Ectodermal cell (in vitro differentiated cells): ENCODE results near the gene TDRD7.

Source experiments
- H3K27ac ChIP-seq: 2 replicates; pipeline ENCODE4 v1.7.0; 2013; ENCODE audit warnings: mild to moderate bottlenecking, low read depth, low read length; ENCODE audit not compliant: insufficient read depth, poor library complexity, severe bottlenecking
- H3K27me3 ChIP-seq: 2 replicates; pipeline ENCODE4 v1.7.0; 2013; ENCODE audit warnings: mild to moderate bottlenecking, low read length; ENCODE audit not compliant: insufficient read depth, control insufficient read depth, poor library complexity, severe bottlenecking
- H3K36me3 ChIP-seq: one replicate; pipeline ENCODE4 v1.7.0; 2013; ENCODE audit warnings: low read length; ENCODE audit not compliant: control insufficient read depth, insufficient read depth
- H3K4me1 ChIP-seq: one replicate; pipeline ENCODE4 v1.7.0; 2013; ENCODE audit warnings: low read length; ENCODE audit not compliant: control insufficient read depth, insufficient read depth
- H3K4me3 ChIP-seq: 2 replicates; pipeline ENCODE4 v1.7.0; 2013; ENCODE audit warnings: low read depth, low read length, control low read depth; ENCODE audit not compliant: insufficient read depth
- H3K9me3 ChIP-seq: 2 replicates; pipeline ENCODE4 v1.7.0; 2013; ENCODE audit warnings: mild to moderate bottlenecking, low read length, moderate library complexity; ENCODE audit not compliant: control insufficient read depth
- WGBS, 2 experiments: methylation state at CpG; one replicate each; pipeline ENCODE4 v1.1.7; 2013; ENCODE audit warnings: missing lambda C conversion rate in 2 of 2; 5-methylcytosine and 5-hydroxymethylcytosine counted together

The TDRD7 gene

DNA sequence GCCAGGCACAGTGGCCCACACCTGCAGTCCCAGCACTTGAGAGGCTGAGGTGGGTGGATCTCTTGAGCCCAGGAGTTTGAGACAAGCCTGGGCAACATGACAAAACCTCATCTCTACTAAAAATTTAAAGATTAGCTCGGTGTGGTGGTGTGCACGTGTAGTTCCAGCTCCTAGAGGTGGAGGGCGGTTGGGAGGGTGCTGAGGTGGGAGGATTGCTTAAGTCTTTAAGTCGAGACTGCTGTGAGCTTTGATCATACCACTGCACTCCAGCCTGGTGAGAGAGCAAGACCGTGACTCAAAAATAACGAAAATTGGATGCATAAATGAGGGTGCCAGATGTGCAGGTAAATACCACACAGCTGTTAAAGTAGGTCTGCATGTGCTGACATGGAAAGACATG is 39.3 kb upstream of the TDRD7 start:
- Histone ChIP-seq H3K9me3 (no peaks in the 10 kb centered on the region), H3K27ac (no peak overlapping the region), H3K36me3 (no peaks in the 10 kb centered on the region), H3K27me3 (no peaks in the 10 kb centered on the region), H3K4me3 (no peak overlapping the region), H3K4me1 (no peaks in the 10 kb centered on the region)
- WGBS, 2 experiments: 90% methylated on average over 6 of the region's 6 CpGs

DNA sequence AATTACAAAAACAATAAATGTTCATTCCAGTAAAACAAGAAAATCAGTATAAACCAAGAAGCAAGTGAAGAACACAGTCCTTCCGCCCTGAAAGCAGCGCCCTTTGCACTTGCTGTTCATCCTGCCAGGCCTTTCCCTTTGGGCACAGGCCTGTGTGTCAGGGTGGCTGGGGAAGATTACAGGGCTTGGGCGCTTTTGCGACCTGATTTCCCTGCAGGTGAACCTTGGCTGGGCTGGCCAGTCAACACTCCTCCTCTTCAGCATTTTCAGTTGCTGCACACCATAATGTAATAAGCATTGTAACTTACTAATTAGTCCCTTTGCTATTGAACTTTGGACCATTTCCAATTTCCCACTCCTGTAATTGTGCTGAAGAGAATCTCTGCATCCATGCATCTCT is 38.6 kb upstream of the TDRD7 start:
- Histone ChIP-seq H3K27ac (no peak overlapping the region), H3K36me3 (no peaks in the 10 kb centered on the region), H3K4me1 (no peaks in the 10 kb centered on the region), H3K4me3 (no peak overlapping the region), H3K27me3 (no peaks in the 10 kb centered on the region), H3K9me3 (no peaks in the 10 kb centered on the region)
- WGBS, 2 experiments: 94 to 98% methylated on average over 4 of the region's 4 CpGs

DNA sequence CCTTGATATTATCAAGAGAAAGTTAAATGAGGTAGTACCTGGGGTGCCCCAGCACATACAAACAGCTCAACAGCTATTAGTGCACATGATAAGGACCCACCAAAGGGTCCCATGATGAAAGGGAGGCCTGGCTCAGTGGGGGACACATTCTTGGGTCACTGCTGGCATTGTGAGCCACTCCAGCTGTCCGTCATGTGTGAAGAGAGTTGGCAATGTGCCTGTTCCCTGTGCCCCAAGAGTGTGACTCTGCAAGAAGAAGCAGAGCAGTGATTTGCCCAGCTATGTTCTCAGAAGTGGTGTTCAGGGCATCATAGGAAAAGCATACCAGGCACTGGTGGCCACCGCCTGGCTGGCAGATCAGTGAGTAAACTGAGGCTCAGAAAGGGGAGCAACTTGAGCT is 37.1 kb upstream of the TDRD7 start:
- Histone ChIP-seq H3K27ac (no peak overlapping the region), H3K4me1 (no peaks in the 10 kb centered on the region), H3K4me3 (no peak overlapping the region), H3K36me3 (no peaks in the 10 kb centered on the region), H3K27me3 (no peaks in the 10 kb centered on the region), H3K9me3 (no peaks in the 10 kb centered on the region)
- 89 to 90% methylated on average over 2 of the region's 2 CpGs for WGBS, 2 experiments

DNA sequence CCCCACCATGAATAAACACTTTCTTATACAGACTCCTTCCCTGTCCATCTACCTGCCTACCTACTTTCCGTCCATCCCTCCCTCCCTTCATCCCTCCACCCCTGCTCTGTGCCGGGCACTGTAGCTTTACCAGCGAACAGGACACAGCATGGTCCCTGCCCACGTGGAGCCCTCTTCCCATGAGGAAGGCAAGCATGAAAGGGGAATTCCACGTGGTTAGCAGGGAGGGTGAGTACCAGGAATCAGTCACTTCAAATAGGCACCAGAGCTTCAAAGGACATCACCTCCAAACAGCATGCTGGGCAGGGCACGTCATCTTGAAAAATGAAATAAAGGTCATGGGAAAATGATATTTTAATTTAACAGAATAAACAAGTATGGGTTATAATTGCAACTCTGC is 35.0 kb upstream of the TDRD7 start:
- Histone ChIP-seq H3K4me1 (no peaks in the 10 kb centered on the region), H3K36me3 (no peaks in the 10 kb centered on the region), H3K9me3 (no peaks in the 10 kb centered on the region), H3K4me3 (no peak overlapping the region), H3K27ac (no peak overlapping the region), H3K27me3 (no peaks in the 10 kb centered on the region)
- WGBS, 2 experiments: 69 to 74% methylated on average over 6 of the region's 6 CpGs

DNA sequence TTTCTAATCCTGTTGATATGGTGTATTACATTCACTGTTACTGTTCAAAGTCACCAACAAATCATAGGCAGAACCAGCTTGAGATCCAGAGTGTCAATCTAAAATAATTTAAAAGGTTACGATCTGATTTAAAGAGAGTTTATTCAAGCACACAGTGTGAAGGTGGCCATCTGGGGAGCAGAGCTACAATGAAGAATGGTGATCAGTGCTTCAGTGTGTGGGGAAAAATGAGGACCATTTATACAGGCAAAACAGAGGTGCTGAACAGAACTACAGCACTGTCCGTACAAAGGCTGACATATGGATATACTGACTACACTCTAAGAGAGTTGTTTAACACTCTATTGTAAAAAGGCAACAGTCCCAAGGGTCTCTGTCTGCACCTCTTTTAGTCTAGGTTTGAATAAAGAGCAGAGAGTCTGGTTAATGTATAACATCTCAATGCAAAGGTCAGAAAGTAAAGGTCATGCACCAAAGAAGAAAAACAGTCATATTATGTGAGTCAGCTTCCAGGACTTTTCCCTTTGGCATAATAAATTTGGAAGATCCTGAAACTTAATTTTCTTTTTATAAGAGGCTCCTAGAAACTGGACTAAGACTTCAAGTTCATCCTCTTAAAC is 29.7 kb upstream of the TDRD7 start:
- 81 to 84% methylated on average over 2 of the region's 2 CpGs for WGBS, 2 experiments
- no peaks in the 10 kb centered on the region for H3K27me3 ChIP-seq
- no peaks in the 10 kb centered on the region for H3K36me3 ChIP-seq
- H3K4me1 ChIP-seq: no peaks in the 10 kb centered on the region
- no peaks in the 10 kb centered on the region for H3K9me3 ChIP-seq
- no peak overlapping the region for H3K4me3 ChIP-seq
- no peak overlapping the region for H3K27ac ChIP-seq

DNA sequence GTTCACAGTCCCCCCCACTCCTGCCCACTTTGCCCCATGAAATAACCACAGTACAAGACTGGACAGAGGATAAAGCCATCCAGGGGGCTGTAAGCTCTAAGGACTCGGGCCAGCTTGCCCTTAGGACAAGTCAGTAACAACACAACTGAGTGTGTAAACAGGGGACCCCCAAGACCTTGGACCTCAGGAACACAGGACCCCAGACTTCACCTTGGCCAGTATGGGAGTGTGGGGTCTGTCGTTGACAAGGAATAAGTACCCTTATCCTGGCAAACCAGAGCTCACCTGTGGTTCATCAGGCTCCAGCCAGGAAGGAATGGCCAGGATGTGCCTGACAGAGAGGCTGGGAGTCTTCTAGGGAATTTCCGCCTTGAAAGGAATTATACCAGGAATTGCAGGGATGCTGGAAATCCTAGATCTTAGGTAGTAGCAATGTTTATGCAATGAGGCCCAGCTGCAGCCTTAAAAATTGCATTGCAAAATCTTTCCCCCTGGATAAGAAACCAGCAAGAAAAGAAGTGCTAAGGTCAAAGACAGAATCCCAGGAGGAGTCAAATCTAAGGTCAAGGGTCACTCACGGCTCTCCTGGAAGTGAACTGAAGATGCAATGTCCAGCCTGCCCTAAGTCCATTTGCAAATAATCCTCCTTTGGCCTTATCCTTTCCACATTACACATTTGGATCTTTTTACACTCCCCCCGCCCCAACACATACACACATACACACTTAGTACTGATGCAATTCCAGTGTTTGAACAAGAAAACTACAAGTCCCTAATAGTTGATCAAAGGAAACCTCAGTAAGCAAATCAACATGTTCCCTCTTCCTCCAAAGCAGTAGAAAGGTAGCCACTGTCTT is 27.3 kb upstream of the TDRD7 start:
- no peaks in the 10 kb centered on the region for H3K36me3 ChIP-seq
- H3K9me3 ChIP-seq: no peaks in the 10 kb centered on the region
- H3K27me3 ChIP-seq: peaks cover 6% of the 10 kb centered on the region
- H3K4me1 ChIP-seq: peaks cover 10% of the 10 kb centered on the region
- 88 to 89% methylated on average over 5 of the region's 5 CpGs for WGBS, 2 experiments
- H3K27ac ChIP-seq: no peak overlapping the region
- H3K4me3 ChIP-seq: no peak overlapping the region

DNA sequence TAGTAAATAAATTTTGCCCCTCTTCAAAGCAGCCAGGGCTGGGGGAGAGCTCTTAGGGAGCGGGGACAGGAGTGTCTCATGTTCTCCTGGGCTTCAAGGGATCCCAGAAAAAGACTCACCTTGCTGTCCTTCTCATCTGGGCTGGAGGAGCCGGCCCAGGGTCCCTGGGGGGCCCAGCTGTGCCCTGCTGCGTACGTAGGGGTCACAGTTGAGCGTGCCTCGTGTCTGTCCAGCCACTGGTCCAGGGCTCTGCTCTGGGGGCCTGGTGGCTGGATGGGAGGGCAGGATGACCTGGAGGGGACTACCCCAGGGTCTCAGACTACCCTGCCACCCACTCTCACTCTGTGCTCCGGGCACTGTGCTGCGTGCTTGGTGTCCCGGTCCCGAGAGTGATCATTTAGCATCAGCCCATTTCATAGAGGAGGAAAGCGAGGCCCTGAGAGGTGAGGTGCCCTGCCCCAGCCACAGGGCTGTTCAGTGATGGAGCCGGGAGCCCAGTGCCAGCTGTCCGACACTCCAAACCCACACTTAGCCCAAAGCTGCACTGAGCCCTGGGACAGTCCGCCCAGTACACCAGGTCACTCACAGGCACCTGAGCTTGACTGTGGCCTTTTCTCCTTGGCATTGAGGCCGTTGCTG is 26.2 kb upstream of the TDRD7 start:
- Histone ChIP-seq H3K27ac (no peak overlapping the region), H3K4me1 (peaks cover 10% of the 10 kb centered on the region), H3K36me3 (no peaks in the 10 kb centered on the region), H3K4me3 (no peak overlapping the region), H3K9me3 (no peaks in the 10 kb centered on the region), H3K27me3 (peaks cover 6% of the 10 kb centered on the region)
- 93% methylated on average over 15 of the region's 15 CpGs for WGBS, 2 experiments

DNA sequence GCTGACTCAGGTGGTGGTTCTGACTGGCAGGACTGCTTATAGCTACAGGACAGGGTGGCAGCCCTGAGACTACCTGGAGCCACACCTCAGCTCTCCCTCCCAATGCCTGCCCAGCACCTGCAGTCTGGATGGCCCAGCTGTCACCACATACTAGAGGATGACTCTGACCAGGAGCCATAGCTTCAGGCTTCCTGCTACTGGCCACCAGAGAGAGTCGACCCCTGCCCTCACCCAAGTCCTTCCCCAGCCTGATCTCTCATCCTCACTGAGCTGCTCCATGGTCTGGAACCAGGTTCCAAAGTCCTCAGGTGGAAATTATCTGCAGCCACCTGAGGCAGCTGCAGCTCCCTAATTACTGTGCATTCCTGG is 25.6 kb upstream of the TDRD7 start:
- Histone ChIP-seq H3K27ac (no peak overlapping the region), H3K4me1 (peaks cover 10% of the 10 kb centered on the region), H3K36me3 (no peaks in the 10 kb centered on the region), H3K27me3 (peaks cover 6% of the 10 kb centered on the region), H3K9me3 (no peaks in the 10 kb centered on the region), H3K4me3 (no peak overlapping the region)
- 72 to 81% methylated on average over 1 of the region's 1 CpG for WGBS, 2 experiments

DNA sequence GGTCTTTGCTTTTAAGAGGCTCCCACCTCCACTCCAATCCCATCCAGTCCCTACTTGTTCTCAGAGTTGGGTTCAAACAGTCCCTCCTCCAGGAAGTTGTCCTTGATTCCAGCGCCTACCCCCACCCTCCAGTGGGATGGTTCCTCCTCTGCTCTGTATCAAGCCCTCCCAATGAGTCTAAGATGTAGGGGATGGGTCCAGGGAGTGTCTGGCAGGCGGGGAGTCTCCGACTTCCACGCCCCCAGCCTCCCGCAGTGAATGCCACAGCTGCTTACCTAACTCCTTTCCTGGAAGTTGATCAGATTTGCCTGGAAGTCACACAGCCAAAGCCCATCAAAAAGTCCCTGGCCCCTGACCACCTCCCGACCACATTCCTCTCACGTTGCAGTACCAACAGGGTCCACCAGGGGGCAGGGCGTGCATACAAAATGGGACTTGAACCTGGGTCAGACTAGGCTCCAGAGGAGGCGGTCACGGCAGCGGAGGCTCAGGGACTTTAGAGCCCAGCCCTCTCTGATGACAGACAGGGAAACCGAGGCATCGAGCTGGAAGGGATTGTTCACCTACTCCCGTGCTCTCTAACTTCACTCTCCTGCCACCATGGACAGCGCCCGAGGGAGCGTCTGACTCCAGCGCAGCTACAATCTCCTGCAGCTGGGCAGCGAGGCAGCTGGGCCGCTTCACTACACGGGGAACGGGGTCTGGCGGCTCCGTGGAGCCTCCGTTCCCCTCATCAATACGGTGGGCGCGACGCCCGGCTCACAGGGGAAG is 25.0 kb upstream of the TDRD7 start:
- H3K27ac ChIP-seq: no peak overlapping the region
- peaks cover 6% of the 10 kb centered on the region for H3K27me3 ChIP-seq
- H3K9me3 ChIP-seq: no peaks in the 10 kb centered on the region
- no peaks in the 10 kb centered on the region for H3K36me3 ChIP-seq
- peaks cover 10% of the 10 kb centered on the region for H3K4me1 ChIP-seq
- no peak overlapping the region for H3K4me3 ChIP-seq
- 31 to 34% methylated on average over 30 of the region's 30 CpGs for WGBS, 2 experiments

DNA sequence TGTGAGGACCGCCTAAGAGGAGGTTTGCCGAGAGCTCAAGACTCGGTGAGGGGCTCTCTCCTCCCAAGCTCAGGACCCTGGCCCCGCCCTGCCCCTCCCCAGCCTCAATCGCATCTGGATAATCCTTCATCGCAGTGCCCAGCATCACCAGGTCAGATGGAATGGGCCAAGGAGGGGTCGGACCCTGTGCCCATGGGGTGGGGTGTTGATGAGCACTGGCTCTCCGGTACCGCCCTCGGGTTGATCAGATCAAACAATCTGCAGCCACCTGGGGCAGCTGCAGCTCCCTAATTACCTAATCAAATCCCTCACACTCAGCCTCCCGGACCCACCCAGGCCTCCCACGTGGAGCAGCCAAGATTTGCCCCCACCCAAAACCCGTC is 24.4 kb upstream of the TDRD7 start:
- H3K4me1 ChIP-seq: peaks cover 10% of the 10 kb centered on the region
- no peak overlapping the region for H3K27ac ChIP-seq
- no peaks in the 10 kb centered on the region for H3K9me3 ChIP-seq
- H3K4me3 ChIP-seq: no peak overlapping the region
- 68 to 75% methylated on average over 13 of the region's 13 CpGs for WGBS, 2 experiments
- H3K36me3 ChIP-seq: no peaks in the 10 kb centered on the region
- peaks cover 6% of the 10 kb centered on the region for H3K27me3 ChIP-seq
